Gastroesophageal sphincter (tissue), 3 donors: ENCODE results near the gene STUB1.

ENCODE experiments used
- CTCF ChIP-seq, 4 experiments: fragments of 200-600 bp in 2 of 4; fragments of 450-650 bp in 2 of 4; sonication (generic) in 1 of 4; IDR thresholded peaks; one replicate each; pipeline ENCODE4 v1.5.1; 2017 to 2019; ENCODE audit warnings: antibody characterized with exemption in 4 of 4, mild to moderate bottlenecking in 2 of 4, moderate library complexity in 2 of 4
- EP300 ChIP-seq: sonication (generic); formaldehyde crosslinking; IDR thresholded peaks from one replicate; pipeline ENCODE4 v1.6.1; 2017; ENCODE audit warnings: antibody characterized with exemption, mild to moderate bottlenecking
- POLR2A ChIP-seq, 2 donors: fragments of 450-650 bp; IDR thresholded peaks; one replicate each; pipeline ENCODE4 v1.6.1; 2017; ENCODE audit warnings: antibody characterized with exemption in 2 of 2, mild to moderate bottlenecking in 2 of 2, moderate library complexity in 1 of 2
- POLR2AphosphoS5 ChIP-seq: sonication (generic); formaldehyde crosslinking; IDR thresholded peaks from one replicate; pipeline ENCODE4 v1.6.1; 2017; ENCODE audit warnings: antibody characterized with exemption

GRCh38 chr16:714558-715476 lies 34.6 kb downstream of the STUB1 start, which contains the start of gene METRN:
- TF ChIP-seq CTCF (IDR thresholded peaks at IDR 0.05) (no peak), POLR2A (IDR thresholded peaks at IDR 0.05) (no peak), POLR2AphosphoS5 (no peak), EP300 (no peak)
